Renal cortical epithelial cell (primary cell): ENCODE results near the gene ZSWIM6. TPM values are rescaled to one million over a fixed set of nuclear protein-coding genes. Genes with fewer than 3 reads are reported as not detected.

Source experiments
- DNase-seq: peaks from one replicate; pipeline ENCODE4 v3.0.0-alpha.2; 2011; ENCODE audit warnings: low read depth
- total RNA-seq: library from RNA; depleted of rRNA; stranded (reverse); fragments of >200 nt; gene quantifications from 2 replicates; pipeline ENCODE4 v1.2.3, GENCODE V29; 2014

ZSWIM6 gene
- total RNA-seq, 1 donor from 2014 or later = 20.7 TPM

DNA sequence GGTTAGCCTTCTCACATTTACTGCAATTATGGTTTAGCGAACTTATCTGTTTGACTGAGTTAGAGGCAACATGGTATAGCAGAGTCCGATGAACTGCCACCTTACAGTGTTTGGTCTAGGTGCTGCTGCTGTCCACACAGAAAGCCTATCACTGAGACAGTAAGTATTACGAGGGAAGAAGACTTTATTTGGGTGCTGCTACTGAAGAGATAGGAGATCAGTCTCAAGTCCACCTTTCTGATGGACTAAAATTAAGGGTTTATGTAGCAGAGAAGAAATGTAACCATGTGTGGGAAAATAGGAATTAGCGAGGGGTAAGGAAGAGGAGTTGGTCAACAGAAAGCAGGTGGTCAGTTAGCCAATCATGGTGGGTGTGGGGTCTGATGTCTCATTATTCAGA lies 109.7 kb downstream of the ZSWIM6 start:
- DNase-seq = no peak

GRCh38 chr5:61447780-61448495 lies 115.9 kb downstream of the ZSWIM6 start:
- no peak for DNase-seq

- DNase-seq = peak; percentile 95
Observed at GRCh38 chr5:61449804-61450492, 117.9 kb downstream of the ZSWIM6 start.

DNA sequence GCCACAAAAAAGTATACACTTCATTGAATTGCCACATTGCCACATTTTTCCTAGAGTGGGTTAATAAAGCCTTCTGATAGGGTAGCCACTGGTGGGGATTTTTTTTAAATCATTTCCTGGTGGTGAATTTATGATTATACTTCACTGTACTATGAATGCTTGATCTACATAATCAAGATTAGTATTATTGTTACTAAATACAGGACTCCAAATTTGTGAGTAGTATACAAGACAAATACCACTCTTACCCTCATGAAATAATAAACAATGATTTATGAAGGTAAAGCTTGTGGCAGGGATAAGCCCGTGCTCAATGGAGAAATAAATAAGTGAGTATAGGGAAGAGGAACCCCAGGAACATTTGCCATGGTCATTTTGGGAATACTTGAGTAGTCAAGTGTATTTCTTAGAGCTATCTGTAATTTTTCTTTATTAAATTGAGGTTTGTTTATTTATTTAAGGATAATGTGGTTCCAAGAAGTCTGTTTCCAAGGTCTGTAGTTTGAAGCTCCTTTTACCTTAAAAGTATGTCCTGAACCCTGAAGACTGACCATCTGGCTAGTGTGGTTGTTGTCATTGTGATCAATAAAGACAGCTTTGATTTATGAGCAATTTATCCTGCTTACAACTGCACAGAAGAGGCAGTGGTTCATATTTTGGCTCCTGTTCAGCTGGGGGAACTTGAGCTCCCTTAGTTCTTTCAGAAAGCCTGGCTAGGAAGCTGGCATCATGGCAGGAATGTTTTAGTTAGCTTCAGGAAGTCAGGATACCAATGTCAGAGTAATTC lies 118.6 kb downstream of the ZSWIM6 start:
- peak; percentile 74 for DNase-seq

- no peak for DNase-seq
Observed at GRCh38 chr5:61455179-61456006, 123.3 kb downstream of the ZSWIM6 start.

GRCh38 chr5:61460471-61460870 lies 128.4 kb downstream of the ZSWIM6 start:
- DNase-seq = no peak

DNA sequence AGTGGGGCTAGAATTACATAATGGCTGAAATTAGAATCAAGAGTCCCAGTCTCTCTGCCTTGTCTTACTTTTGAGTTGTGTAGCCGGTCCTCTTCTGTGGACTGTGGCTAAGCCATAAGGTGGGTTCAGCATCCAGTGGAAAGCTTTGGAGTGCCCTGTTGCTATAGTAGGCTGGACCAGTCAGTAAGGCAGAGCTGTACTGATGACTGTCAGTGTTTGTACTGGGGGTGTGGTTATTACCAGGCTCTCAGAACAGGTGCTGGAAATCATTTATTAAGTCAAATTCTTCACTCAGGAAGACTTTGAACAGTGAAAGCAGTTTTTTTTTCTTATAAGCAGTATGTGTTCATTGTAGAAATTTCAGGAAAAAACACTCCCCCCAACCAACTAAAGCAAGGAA lies 129.4 kb downstream of the ZSWIM6 start:
- peak; percentile 57 for DNase-seq

DNA sequence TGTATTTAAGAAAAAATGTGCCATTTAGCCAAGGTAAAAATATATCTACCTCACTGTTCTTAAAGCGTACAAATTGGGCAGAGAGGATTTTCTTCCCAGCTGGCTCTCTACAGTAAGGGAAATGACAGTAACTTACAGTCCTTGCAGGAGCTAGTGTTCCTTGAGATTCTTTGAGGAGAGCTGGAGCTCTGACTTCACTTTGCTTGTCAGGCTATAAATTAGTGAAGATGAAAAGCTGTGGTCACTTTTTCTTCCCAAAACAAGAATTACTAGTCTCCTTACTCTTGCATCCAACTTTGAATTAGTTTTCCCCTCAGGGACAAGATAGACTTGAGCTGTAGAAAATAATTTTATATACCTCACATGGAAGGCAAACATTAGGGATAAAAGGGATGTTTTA lies 129.9 kb downstream of the ZSWIM6 start:
- no peak for DNase-seq

DNA sequence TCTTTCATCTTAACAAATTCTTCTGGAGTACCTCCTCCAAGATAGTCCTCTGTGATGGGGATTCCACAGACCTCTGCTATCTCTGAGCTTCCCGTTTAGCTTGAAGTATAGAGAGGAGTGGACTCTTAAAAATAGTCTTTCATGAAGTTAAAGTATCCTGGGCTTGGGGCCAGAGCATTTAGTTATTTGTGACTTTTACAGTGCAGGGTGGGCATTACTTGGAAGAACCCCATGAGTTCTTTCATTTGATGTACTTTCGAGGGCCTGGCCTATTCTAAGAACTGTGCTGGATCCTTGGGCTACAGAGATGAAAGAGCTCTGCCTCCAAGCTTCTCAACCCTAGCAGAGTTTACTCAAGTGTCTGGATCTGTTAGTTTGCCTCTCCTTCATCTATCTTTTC lies 131.5 kb downstream of the ZSWIM6 start:
- no peak for DNase-seq

GRCh38 chr5:61464512-61464911 lies 132.5 kb downstream of the ZSWIM6 start:
- peak; percentile 60 for DNase-seq

DNA sequence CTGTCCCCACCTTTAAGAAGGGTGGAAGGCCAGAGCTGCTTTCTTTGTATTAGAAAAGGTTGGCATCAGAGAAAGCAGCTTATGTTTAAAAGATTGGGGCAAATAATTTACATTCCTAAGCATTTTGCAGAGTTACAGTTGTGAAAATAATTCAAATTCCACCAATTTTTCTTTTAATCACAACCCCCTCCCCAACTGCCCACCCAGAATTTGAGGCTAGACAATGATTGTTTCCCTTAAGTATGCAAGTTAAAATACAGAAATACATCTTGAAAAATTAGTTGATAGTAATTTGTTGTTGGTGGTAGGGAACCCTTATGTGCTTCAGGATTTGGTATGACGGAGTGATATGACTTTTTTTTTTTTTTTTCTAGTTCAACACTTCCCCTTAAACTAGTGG lies 133.0 kb downstream of the ZSWIM6 start:
- no peak for DNase-seq

DNA sequence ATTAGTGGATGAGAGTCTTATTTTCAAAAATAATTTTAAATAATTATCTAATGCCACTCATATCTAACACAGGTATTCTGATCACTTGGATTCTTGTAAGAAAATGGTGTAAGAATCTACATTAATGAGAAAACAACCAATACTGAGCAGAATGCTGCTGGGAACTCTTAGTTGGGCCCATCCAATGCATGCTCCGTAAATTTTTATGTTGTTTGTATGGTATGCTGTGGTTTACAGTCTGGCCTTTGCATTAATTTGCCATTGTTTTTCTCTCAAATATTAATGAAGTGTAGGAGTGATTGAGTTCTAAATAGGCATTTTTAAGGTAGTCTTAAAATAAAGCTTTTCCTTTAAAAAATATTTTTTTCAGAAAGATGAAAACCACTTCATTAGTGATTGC lies 133.4 kb downstream of the ZSWIM6 start:
- peak; percentile 71 for DNase-seq

- peak; percentile 45 for DNase-seq
Observed at GRCh38 chr5:61466017-61466416, 134.0 kb downstream of the ZSWIM6 start.

- peak; percentile 93 for DNase-seq
Observed at GRCh38 chr5:61467766-61468482, 135.9 kb downstream of the ZSWIM6 start.

DNA sequence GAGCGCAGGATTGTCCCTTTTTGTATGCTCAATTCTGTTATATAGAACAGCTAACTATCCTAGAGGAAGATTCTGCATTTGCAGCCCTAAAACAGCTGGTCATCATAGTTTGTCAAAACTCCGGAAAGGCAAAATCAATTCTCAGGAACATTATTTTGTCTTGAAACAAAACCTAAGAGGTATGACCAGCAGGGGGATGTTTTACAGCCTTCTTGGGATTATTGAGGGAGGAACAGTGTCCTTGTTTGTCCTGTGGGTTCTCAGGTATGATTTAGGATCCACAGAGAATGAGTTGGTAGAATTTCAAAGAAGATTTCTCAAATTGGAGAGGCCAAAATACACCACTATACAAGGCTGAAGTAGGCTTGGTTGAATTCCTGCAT lies 136.4 kb downstream of the ZSWIM6 start:
- peak; percentile 7 for DNase-seq

- DNase-seq = no peak
Observed at GRCh38 chr5:61471352-61471751, 139.3 kb downstream of the ZSWIM6 start.

GRCh38 chr5:61472172-61472958 lies 140.3 kb downstream of the ZSWIM6 start:
- DNase-seq = no peak

- no peak for DNase-seq
Observed at GRCh38 chr5:61474746-61475145, 142.7 kb downstream of the ZSWIM6 start.

DNA sequence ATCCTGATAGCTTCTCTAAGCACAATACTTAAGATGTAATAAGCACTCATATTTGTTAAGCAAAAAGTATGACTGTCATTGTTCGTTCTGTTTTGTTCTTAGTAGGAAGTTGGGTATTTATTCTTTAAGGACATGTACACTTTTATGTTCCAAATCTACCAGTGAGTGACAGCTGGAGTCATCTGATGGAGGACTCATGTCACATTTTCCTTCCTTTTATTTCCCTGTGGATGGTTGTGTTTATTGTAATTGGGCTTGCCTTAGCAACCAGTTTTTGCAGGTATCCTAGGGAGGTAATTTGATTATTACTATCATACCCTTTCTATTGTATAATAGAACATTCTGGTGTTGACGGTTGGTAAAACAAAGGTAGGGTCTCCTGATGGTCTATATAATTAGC lies 145.7 kb downstream of the ZSWIM6 start:
- no peak for DNase-seq

DNA sequence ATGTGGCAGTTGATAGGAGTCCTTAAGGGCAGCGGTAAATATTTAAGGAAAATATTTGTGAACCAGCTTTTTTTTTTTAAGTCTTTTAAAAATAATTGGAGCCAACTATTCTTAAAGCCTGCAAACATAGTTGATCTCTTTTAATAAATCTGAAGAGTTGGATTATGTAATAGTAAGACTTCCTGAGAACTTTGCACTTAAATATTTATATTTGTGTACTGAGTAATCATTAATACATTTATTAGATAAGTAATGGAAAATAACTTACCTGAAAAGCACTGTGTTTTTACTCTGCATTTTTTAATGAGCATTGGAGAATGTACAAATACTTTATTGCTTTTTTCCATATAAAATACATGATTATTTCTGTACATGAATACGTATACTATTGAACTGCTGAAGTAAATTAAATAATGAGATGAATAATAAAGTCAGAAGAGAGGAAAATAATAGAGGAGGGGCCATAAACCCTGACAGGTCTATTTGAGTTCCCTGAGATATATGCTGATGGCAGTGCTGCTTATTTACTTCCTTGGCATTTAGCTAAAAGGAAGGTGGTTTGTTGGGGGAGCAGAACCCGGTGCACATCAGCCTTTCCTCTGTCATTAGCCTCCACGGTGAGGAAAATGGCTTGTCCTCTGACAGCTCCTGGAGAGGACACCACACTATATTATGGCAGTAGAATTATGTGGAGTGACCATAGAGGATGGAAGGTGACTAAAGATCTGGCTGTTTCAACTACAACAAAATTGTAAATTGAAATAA lies 148.0 kb downstream of the ZSWIM6 start:
- DNase-seq = no peak
